Right lobe of liver (tissue), 4 donors: ENCODE measurements around the gene NDRG2.

ENCODE experiments used
- POLR2A ChIP-seq: fragments of 450-650 bp; IDR thresholded peaks from one replicate; pipeline ENCODE4 v1.6.1; 2017; ENCODE audit warnings: antibody characterized with exemption, mild to moderate bottlenecking
- TF ChIP-seq, protein P1 (sequence below), 4 donors: fragments of 200-600 bp in 3 of 4; fragments of 450-650 bp in 1 of 4; IDR thresholded peaks; one replicate each; pipeline versions ENCODE4 v1.5.1 to v1.8.0; 2016 to 2022; ENCODE audit warnings: antibody characterized with exemption in 4 of 4, mild to moderate bottlenecking in 2 of 4
- donor health status: DM: no; HTN: no; CAD: no.
- donor health status: DM: no; HTN: no; CAD: no.
- donor health status: DM: no; HTN: yes; CAD: no.

- TF ChIP-seq, protein P1, sequence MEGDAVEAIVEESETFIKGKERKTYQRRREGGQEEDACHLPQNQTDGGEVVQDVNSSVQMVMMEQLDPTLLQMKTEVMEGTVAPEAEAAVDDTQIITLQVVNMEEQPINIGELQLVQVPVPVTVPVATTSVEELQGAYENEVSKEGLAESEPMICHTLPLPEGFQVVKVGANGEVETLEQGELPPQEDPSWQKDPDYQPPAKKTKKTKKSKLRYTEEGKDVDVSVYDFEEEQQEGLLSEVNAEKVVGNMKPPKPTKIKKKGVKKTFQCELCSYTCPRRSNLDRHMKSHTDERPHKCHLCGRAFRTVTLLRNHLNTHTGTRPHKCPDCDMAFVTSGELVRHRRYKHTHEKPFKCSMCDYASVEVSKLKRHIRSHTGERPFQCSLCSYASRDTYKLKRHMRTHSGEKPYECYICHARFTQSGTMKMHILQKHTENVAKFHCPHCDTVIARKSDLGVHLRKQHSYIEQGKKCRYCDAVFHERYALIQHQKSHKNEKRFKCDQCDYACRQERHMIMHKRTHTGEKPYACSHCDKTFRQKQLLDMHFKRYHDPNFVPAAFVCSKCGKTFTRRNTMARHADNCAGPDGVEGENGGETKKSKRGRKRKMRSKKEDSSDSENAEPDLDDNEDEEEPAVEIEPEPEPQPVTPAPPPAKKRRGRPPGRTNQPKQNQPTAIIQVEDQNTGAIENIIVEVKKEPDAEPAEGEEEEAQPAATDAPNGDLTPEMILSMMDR (IDR thresholded peaks at IDR 0.05), result no peak
- TF ChIP-seq POLR2A, result no peak
Measured at GRCh38 chr14:21048638-21049037, 23.8 kb upstream of the NDRG2 start.
